IgD-negative memory B cell (primary cell): Measurements from ENCODE around the gene HSPA12B. TPM values are rescaled to one million over a fixed set of nuclear protein-coding genes. Genes with fewer than 3 reads are reported as not detected.

Experiments used
- H3K27ac Mint-ChIP-seq, 3 donors: one replicate each; pipeline ENCODE4 v1.8.0; 2020 to 2022; ENCODE audit warnings: mild to moderate bottlenecking in 3 of 3, mixed read lengths in 3 of 3, moderate library complexity in 1 of 3
- H3K27me3 Mint-ChIP-seq: one replicate; pipeline ENCODE4 v1.8.0; 2021; ENCODE audit warnings: mixed read lengths
- H3K36me3 Mint-ChIP-seq: one replicate; pipeline ENCODE4 v1.8.0; 2020; ENCODE audit warnings: mild to moderate bottlenecking, mixed read lengths
- H3K4me1 Mint-ChIP-seq, 3 donors: one replicate each; pipeline ENCODE4 v1.8.0; 2020 to 2022; ENCODE audit warnings: mixed read lengths in 3 of 3, mild to moderate bottlenecking in 1 of 3
- H3K4me3 Mint-ChIP-seq, 4 donors: one replicate each; pipeline ENCODE4 v1.8.0; 2020 to 2022; ENCODE audit warnings: mild to moderate bottlenecking in 4 of 4, mixed read lengths in 4 of 4, moderate library complexity in 3 of 4
- H3K9me3 Mint-ChIP-seq, 3 donors: one replicate each; pipeline ENCODE4 v1.8.0; 2020 to 2021; ENCODE audit warnings: mixed read lengths in 3 of 3, mild to moderate bottlenecking in 1 of 3
- polyA plus RNA-seq: library from polyadenylated mRNA; unstranded; fragments of 300-500 nt; fragmentation: Illumina TruSeq; gene quantifications from one replicate; pipeline ENCODE4 v1.2.3, GENCODE V29; 2021

HSPA12B gene
- polyA plus RNA-seq, 1 donor from 2014 or later: not detected

- Mint-ChIP-seq H3K27ac (peak within 1 kb of the TSS in 1 of 3 donors; percentile 35), H3K36me3 (no peaks in the 10 kb centered on the region), H3K4me1 (peaks cover 0 to 3% (median 0%) of the 10 kb centered on the region in 3 donors), H3K27me3 (peaks cover 2% of the 10 kb centered on the region), H3K9me3 (peaks cover 0 to 1% (median 0%) of the 10 kb centered on the region in 3 donors), H3K4me3 (no peak within 1 kb of the TSS)
Observed at GRCh38 chr20:3712279-3712873, 20.1 kb upstream of the HSPA12B start, which contains the start of gene SIGLEC1. Gene SIGLEC1, minus strand, starts transcription at chr20:3712600. Its CDS starts 5,472 bp downstream, at chr20:3707128.

GRCh38 chr20:3714092-3714491 lies 18.4 kb upstream of the HSPA12B start:
- Mint-ChIP-seq H3K4me3 (no peak overlapping the region), H3K4me1 (peaks cover 0 to 2% (median 0%) of the 10 kb centered on the region in 3 donors), H3K36me3 (peaks cover 3% of the 10 kb centered on the region), H3K27ac (no peak overlapping the region), H3K9me3 (peaks cover 0 to 1% (median 0%) of the 10 kb centered on the region in 3 donors), H3K27me3 (peaks cover 7% of the 10 kb centered on the region)

- peaks cover 0 to 3% (median 0%) of the 10 kb centered on the region in 3 donors for H3K4me1 Mint-ChIP-seq
- no peak overlapping the region for H3K4me3 Mint-ChIP-seq
- H3K27me3 Mint-ChIP-seq: peaks cover 20% of the 10 kb centered on the region
- peaks cover 3% of the 10 kb centered on the region for H3K36me3 Mint-ChIP-seq
- peaks cover 0 to 6% (median 2%) of the 10 kb centered on the region in 3 donors for H3K9me3 Mint-ChIP-seq
- no peak overlapping the region for H3K27ac Mint-ChIP-seq
Observed at GRCh38 chr20:3716195-3716834, 16.2 kb upstream of the HSPA12B start.

- no peak overlapping the region for H3K4me3 Mint-ChIP-seq
- peaks cover 3% of the 10 kb centered on the region for H3K36me3 Mint-ChIP-seq
- H3K27me3 Mint-ChIP-seq: peaks cover 31% of the 10 kb centered on the region
Observed at GRCh38 chr20:3719046-3719445, 13.4 kb upstream of the HSPA12B start.

GRCh38 chr20:3720068-3720467 lies 12.4 kb upstream of the HSPA12B start:
- H3K9me3 Mint-ChIP-seq: peaks cover 0 to 6% (median 2%) of the 10 kb centered on the region in 3 donors
- peaks cover 3% of the 10 kb centered on the region for H3K36me3 Mint-ChIP-seq
- no peak overlapping the region for H3K27ac Mint-ChIP-seq
- H3K4me3 Mint-ChIP-seq: no peak overlapping the region
- peaks cover 31% of the 10 kb centered on the region for H3K27me3 Mint-ChIP-seq
- H3K4me1 Mint-ChIP-seq: peaks cover 0 to 3% (median 0%) of the 10 kb centered on the region in 3 donors

More at GRCh38 chr20:3719046-3719445, 13.4 kb upstream of the HSPA12B start:
- Mint-ChIP-seq H3K27ac (no peak overlapping the region), H3K9me3 (peaks cover 0 to 6% (median 2%) of the 10 kb centered on the region in 3 donors), H3K4me1 (peaks cover 0 to 3% (median 0%) of the 10 kb centered on the region in 3 donors)

- Mint-ChIP-seq H3K4me1 (peaks cover 0 to 3% (median 0%) of the 10 kb centered on the region in 3 donors), H3K27me3 (peaks cover 31% of the 10 kb centered on the region), H3K4me3 (no peak overlapping the region), H3K27ac (peak overlapping the region in 1 of 3 donors; percentile 37), H3K9me3 (peaks cover 0 to 6% (median 2%) of the 10 kb centered on the region in 3 donors), H3K36me3 (peaks cover 3% of the 10 kb centered on the region)
Observed at GRCh38 chr20:3720626-3721025, 11.9 kb upstream of the HSPA12B start.

- Mint-ChIP-seq H3K4me1 (peaks cover 0 to 3% (median 0%) of the 10 kb centered on the region in 3 donors), H3K9me3 (peaks cover 0 to 5% (median 2%) of the 10 kb centered on the region in 3 donors), H3K27ac (no peak overlapping the region), H3K36me3 (peaks cover 3% of the 10 kb centered on the region), H3K4me3 (no peak overlapping the region), H3K27me3 (peaks cover 33% of the 10 kb centered on the region)
Observed at GRCh38 chr20:3721912-3722311, 10.6 kb upstream of the HSPA12B start.

GRCh38 chr20:3723284-3723683 lies 9.2 kb upstream of the HSPA12B start:
- Mint-ChIP-seq H3K36me3 (no peaks in the 10 kb centered on the region), H3K4me1 (peaks cover 0 to 3% (median 0%) of the 10 kb centered on the region in 3 donors), H3K4me3 (no peak overlapping the region), H3K9me3 (peaks cover 0 to 5% (median 2%) of the 10 kb centered on the region in 3 donors), H3K27ac (no peak overlapping the region), H3K27me3 (peaks cover 39% of the 10 kb centered on the region)

GRCh38 chr20:3724356-3724755 lies 8.1 kb upstream of the HSPA12B start:
- Mint-ChIP-seq H3K4me1 (peaks cover 0 to 3% (median 0%) of the 10 kb centered on the region in 3 donors), H3K36me3 (no peaks in the 10 kb centered on the region), H3K9me3 (peaks cover 0 to 5% (median 2%) of the 10 kb centered on the region in 3 donors), H3K27ac (no peak overlapping the region), H3K4me3 (no peak overlapping the region), H3K27me3 (peaks cover 34% of the 10 kb centered on the region)

GRCh38 chr20:3727401-3728021 lies 5.0 kb upstream of the HSPA12B start:
- Mint-ChIP-seq H3K27ac (no peak overlapping the region), H3K4me3 (no peak overlapping the region), H3K4me1 (no peaks in the 10 kb centered on the region), H3K27me3 (peaks cover 37% of the 10 kb centered on the region), H3K36me3 (no peaks in the 10 kb centered on the region), H3K9me3 (no peaks in the 10 kb centered on the region)

- H3K4me1 Mint-ChIP-seq: no peaks in the 10 kb centered on the region
- H3K9me3 Mint-ChIP-seq: no peaks in the 10 kb centered on the region
- peaks cover 40% of the 10 kb centered on the region for H3K27me3 Mint-ChIP-seq
- no peak overlapping the region for H3K4me3 Mint-ChIP-seq
- no peaks in the 10 kb centered on the region for H3K36me3 Mint-ChIP-seq
- H3K27ac Mint-ChIP-seq: no peak overlapping the region
Observed at GRCh38 chr20:3728354-3728753, 4.1 kb upstream of the HSPA12B start.

- no peaks in the 10 kb centered on the region for H3K9me3 Mint-ChIP-seq
- no peaks in the 10 kb centered on the region for H3K4me1 Mint-ChIP-seq
- no peak overlapping the region for H3K4me3 Mint-ChIP-seq
- no peak overlapping the region for H3K27ac Mint-ChIP-seq
- peaks cover 41% of the 10 kb centered on the region for H3K27me3 Mint-ChIP-seq
- no peaks in the 10 kb centered on the region for H3K36me3 Mint-ChIP-seq
Observed at GRCh38 chr20:3728876-3729275, 3.6 kb upstream of the HSPA12B start.

GRCh38 chr20:3729378-3729777 lies 3.1 kb upstream of the HSPA12B start:
- Mint-ChIP-seq H3K4me1 (no peaks in the 10 kb centered on the region), H3K4me3 (no peak overlapping the region), H3K27me3 (peaks cover 43% of the 10 kb centered on the region), H3K36me3 (no peaks in the 10 kb centered on the region), H3K27ac (no peak overlapping the region), H3K9me3 (no peaks in the 10 kb centered on the region)

GRCh38 chr20:3729811-3730540 lies 2.5 kb upstream of the HSPA12B start:
- Mint-ChIP-seq H3K27ac (peak overlapping the region in 1 of 3 donors; percentile 21), H3K27me3 (peaks cover 43% of the 10 kb centered on the region), H3K36me3 (no peaks in the 10 kb centered on the region), H3K4me3 (no peak overlapping the region), H3K4me1 (no peaks in the 10 kb centered on the region), H3K9me3 (no peaks in the 10 kb centered on the region)
